Measurements from ENCODE around the gene TTR.

DNA sequence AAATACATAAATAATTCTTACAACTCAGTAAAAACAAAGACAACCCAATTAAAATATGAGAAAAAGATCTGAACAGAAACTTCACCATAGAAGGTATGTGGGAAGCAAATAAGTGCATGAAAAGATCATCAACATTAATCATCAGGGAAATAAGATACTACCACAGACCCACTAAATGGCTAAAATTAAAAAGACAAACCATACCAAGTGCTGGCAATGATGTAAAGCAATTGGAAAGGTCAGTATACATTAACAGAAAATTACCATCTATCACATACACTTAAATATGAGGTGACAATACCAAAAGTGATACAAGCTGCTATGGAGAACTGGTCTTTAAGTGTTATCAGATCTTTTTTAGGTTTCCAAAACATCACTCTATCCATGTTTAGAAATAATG lies 44.7 kb downstream of the TTR start:
- TF ChIP-seq POLR2AphosphoS5 (IDR thresholded peaks at IDR 0.05; ENCODE audit: low read depth, low read length) (no peak), POLR2A (IDR thresholded peaks at IDR 0.05; ENCODE audit: low read depth, low read length) (no peak), TAF1 (IDR thresholded peaks at IDR 0.05; ENCODE audit: low read depth, low read length) (no peak), PAX5 (IDR thresholded peaks at IDR 0.05; ENCODE audit: insufficient read depth, low read length, severe bottlenecking) (no peak)

Measured in GM12891 (cell line).